GM12875 (cell line): Measurements from ENCODE around the gene CEP20.

Source experiments
- H3K4me3 ChIP-seq: one replicate; pipeline ENCODE4 v1.5.1; 2011; ENCODE audit warnings: low read depth, low read length, control low read depth
- TF ChIP-seq, protein P1 (sequence below): IDR thresholded peaks from 2 replicates; pipeline ENCODE4 v1.5.1; 2011; ENCODE audit warnings: low read depth, mild to moderate bottlenecking, control low read depth, inconsistent platforms, low read length, moderate library complexity, borderline replicate concordance; ENCODE audit not compliant: insufficient read depth

CEP20 gene

DNA sequence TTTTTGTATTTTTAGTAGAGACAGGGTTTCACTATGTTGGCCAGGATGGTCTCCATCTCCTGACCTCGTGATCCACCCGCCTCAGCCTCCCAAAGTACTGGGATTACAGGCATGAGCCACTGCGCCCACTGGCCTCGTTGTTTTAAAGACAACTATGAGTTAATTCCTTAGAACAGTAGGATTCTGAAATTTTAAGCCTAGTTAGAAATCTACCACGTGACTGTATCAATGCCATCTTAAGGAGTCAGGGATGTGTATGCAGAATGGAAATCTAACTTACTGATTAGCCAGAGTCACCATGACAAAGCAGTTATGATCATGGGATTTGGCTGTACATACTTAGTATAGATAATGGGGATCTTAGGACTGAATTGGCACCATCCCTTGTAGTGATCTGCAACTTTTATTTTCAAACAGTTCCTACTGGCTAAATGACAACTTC lies 2.8 kb downstream of the CEP20 start:
- H3K4me3 ChIP-seq = no peak overlapping the region
- TF ChIP-seq, protein P1, sequence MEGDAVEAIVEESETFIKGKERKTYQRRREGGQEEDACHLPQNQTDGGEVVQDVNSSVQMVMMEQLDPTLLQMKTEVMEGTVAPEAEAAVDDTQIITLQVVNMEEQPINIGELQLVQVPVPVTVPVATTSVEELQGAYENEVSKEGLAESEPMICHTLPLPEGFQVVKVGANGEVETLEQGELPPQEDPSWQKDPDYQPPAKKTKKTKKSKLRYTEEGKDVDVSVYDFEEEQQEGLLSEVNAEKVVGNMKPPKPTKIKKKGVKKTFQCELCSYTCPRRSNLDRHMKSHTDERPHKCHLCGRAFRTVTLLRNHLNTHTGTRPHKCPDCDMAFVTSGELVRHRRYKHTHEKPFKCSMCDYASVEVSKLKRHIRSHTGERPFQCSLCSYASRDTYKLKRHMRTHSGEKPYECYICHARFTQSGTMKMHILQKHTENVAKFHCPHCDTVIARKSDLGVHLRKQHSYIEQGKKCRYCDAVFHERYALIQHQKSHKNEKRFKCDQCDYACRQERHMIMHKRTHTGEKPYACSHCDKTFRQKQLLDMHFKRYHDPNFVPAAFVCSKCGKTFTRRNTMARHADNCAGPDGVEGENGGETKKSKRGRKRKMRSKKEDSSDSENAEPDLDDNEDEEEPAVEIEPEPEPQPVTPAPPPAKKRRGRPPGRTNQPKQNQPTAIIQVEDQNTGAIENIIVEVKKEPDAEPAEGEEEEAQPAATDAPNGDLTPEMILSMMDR = no peak

DNA sequence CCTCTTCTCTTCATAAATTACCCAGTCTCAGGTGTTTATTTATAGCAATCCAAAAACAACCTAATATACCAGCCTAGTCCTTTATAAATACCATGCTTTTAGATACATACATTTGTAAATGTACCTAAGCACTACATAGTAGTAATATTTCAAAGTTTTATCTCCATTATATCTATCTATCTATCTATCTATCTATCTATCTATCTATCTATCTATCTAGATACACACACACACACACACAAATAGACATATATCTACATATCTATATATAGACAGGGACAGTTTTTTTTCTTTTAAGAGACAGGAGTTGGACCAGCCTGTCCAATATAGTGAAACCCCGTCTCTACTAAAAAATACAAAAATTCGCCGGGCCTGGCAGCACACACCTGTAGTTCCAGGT lies 5.8 kb downstream of the CEP20 start:
- TF ChIP-seq, protein P1 = no peak

DNA sequence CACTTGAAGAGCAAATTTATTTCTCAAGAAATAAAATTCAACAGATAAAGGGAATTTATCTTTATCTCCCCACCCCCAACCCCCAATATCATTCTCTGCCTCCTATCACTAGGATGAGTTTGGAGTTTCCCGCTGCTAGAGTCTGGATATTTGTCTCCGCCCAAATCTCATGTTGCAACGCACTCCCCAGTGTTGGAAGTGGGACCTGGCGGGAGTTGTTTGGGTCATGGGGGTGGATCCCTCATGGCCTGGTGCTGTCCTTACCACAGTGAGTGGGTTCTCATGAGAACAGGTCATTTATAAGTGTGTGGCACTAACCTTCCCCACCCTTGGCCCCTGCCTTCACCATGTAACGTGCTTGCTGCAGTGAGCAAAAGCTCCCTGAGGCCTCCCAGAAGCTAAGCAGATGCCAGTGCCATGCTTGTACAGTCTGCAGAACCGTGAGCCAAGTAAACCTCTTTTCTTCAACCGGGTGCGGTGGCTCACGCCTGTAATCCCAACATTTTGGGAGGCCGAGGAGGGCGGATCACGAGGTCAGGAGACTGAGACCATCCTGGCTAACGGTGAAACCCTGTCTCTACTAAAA lies 6.5 kb downstream of the CEP20 start:
- no peak overlapping the region for H3K4me3 ChIP-seq
- TF ChIP-seq, protein P1 = no peak

More for the DNA sequence above, 5.8 kb downstream of the CEP20 start:
- H3K4me3 ChIP-seq = no peak overlapping the region

DNA sequence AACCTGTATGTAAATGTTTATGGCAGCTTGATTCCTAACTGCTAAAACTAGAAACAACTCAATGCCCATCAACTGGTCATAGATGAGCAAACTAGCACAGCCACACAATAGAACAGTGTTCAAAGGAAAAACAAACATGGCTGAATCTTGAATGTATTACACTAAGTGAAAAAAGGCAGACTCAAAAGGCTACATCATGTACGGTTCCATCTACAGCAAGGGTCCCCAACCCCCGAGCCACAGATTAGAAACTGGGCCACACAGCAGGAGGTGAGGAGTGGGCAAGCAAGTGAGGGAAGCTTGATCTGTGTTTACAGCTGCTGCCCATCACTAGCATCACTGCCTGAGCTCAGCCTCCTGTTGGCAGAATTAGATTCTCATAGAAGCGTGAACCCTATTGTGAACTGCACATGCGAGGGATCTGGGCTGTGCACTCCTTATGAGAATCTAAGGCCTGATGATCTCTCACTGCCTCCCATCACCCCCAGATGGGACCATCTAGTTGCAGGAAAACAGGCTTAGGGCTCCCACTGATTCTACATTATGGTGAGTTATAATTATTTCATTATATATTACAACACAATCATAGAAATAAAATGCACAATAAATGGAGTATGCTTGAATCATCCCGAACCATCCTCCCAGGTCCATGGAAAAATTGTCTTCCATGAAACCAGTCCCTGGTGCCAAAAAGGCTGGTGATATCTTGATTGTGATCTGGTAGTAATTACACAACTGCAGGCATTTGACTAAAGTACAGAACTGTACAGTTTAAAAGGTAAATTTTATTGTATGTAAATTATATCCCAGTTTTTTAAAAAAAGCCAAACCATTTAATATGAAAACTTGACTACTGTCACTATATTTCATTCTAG lies 7.7 kb downstream of the CEP20 start:
- no peak overlapping the region for H3K4me3 ChIP-seq
- TF ChIP-seq, protein P1 = no peak

DNA sequence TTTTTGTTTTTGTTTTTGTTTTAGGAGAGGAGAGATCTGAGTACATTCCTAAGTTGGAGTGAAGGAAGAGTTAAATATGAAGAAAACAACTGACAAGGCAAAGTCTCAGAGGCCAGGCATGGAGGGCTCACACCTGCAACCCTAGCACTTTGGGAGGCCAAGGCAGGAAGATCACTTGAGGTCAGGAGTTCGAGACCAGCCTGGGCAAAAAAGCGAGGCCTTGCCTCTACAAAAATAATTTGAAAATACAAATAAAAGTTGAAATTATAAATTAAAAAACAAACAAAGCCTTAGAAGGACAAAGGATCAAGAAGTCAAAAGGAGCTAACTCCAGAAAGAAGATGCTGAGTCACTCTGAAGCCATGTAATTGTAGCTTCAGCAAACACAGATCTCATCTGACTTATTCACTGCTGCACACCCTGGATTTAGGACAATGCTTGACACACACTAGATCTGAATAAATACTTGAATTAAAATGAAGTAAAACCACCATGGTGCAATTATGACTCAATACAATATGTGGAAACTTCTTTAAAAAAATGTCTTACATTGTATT lies 9.1 kb downstream of the CEP20 start:
- no peak overlapping the region for H3K4me3 ChIP-seq
- TF ChIP-seq, protein P1 = no peak

DNA sequence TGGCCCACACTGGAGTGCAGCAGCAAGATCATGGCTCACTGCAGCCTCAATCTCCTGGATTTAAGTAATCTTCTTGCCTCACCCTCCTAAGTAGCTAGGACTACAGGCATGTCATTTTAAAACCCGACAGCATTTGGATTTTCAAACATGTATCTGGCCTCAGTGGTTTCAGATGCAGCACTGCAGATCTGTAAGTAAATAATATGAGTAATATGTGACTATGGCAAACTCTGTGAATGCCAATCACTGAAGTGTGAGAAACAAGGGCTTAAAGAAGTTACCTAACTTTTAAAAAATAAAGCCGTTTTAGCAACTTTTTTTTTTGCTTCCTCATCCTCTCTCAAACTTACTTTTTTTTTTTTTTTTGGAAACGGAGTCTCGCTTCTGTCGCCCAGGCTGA lies 11.9 kb downstream of the CEP20 start:
- TF ChIP-seq, protein P1 = no peak
- H3K4me3 ChIP-seq = no peak overlapping the region
